ENCODE data around the gene STYXL1. TPM values are rescaled to one million over a fixed set of nuclear protein-coding genes. Genes with fewer than 3 reads are reported as not detected.
"Not testable (repeated sequence)": the region's sequence is repeated elsewhere in the genome, so short reads cannot be mapped to it uniquely, and the experiment has no call there.

Gene STYXL1
- total RNA-seq, 1 experiment from 2014 or later, result 42.3 TPM

DNA sequence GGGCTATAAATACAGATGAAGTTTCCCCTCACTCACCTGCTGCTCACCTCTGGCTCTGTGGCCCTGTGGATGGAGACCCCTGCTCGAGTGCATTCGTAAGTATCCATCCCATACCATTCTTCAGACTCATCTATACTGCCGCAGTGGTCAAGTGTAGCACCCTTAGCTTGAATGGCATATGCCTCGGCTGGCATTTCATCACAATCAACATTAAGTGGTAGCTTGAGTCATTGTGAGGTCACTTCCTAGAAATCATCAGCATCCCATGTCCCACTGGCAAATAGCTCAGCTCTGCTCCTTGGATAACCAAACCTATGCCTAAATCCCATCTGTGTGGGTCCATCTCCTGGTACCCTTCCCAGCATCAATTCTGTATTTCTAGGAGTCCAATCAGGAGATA lies 38.3 kb upstream of the STYXL1 start:
- Histone ChIP-seq H3K9me3 (no peaks in the 10 kb centered on the region), H3K4me3 (ENCODE audit: low read depth, low read length) (no peak overlapping the region), H3K36me3 (ENCODE audit: control insufficient read depth, insufficient read depth, low read length) (no peaks in the 10 kb centered on the region), H3K27me3 (replicated peaks; ENCODE audit: control insufficient read depth, insufficient read depth, low read length) (no peaks in the 10 kb centered on the region), H3K4me1 (no peaks in the 10 kb centered on the region)
- Mint-ChIP-seq H3K4me3 (ENCODE audit: unreplicated experiment) (no peak overlapping the region), H3K4me1 (ENCODE audit: low read depth, unreplicated experiment) (peaks cover 7% of the 10 kb centered on the region), H3K9me3 (ENCODE audit: unreplicated experiment) (no peaks in the 10 kb centered on the region), H3K36me3 (ENCODE audit: insufficient read depth, unreplicated experiment) (no peaks in the 10 kb centered on the region), H3K27ac (ENCODE audit: unreplicated experiment) (no peak overlapping the region), H3K27me3 (ENCODE audit: insufficient read depth, unreplicated experiment) (no peaks in the 10 kb centered on the region)
- ChIA-PET POLR2A (no interaction called here), CTCF (no interaction called here)
- intact Hi-C loops (cut with micrococcal nuclease; ENCODE audit: unreplicated experiment), result no loop called here
- no peak for TF ChIP-seq CTCF (IDR thresholded peaks at IDR 0.05; ENCODE audit: insufficient read depth in 1 of 2, low read depth in 1 of 2, low read length in 1 of 2, severe bottlenecking in 1 of 2, unreplicated experiment in 1 of 2)
- DNase-seq, result no peak
- BruUV-seq (replicated peaks), result no TSS peak

DNA sequence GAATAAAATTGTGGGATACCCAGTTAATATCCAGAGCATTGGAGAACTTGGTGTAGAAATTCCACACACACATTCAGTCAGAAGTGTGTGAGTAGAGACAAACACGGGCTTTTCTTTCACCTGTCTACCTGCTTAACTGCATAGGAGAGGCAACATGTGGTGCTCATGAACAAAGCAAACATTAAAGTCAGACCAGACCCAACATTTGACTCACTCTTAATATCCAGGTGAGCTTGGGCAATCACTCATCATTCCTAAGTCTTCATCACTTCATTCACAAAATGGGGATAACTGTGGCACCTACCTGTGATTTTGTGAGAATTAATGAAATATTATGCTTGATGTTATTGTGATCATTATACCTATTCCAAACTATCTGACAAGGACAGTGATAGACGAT lies 36.3 kb upstream of the STYXL1 start:
- H3K27ac Mint-ChIP-seq (ENCODE audit: unreplicated experiment); CTCF ChIA-PET: not testable (repeated sequence)

DNA sequence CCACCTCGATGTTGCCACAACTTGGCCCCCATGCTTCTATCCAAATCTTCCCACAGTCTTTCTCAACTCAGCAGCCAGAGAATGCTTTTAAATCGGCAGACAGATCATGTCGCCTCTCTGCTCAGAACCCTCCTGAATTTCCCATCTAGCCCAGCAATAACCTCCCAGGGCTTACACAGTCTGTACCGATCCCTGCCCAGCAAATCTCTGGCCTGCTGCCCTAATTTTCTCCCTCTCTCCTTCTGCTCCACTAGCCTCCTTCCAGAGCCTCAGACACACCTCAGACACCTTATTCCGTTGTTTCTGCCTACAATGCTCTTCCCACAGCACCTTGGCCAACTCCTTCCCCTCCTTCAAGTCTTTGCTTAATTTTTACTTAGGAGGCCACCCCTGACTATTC lies 32.4 kb upstream of the STYXL1 start:
- BruUV-seq (replicated peaks), result no TSS peak
- H3K9me3 ChIP-seq, result no peaks in the 10 kb centered on the region
- Mint-ChIP-seq H3K9me3 (ENCODE audit: unreplicated experiment) (no peaks in the 10 kb centered on the region), H3K36me3 (ENCODE audit: insufficient read depth, unreplicated experiment) (no peaks in the 10 kb centered on the region), H3K4me1 (ENCODE audit: low read depth, unreplicated experiment) (no peaks in the 10 kb centered on the region), H3K27ac (ENCODE audit: unreplicated experiment) (no peak overlapping the region), H3K4me3 (ENCODE audit: unreplicated experiment) (no peak overlapping the region), H3K27me3 (ENCODE audit: insufficient read depth, unreplicated experiment) (peaks cover 4% of the 10 kb centered on the region)
- no peaks in the 10 kb centered on the region for H3K36me3 ChIP-seq (ENCODE audit: control insufficient read depth, insufficient read depth, low read length)
- H3K27me3 ChIP-seq (replicated peaks; ENCODE audit: control insufficient read depth, insufficient read depth, low read length), result no peaks in the 10 kb centered on the region
- intact Hi-C loops (cut with micrococcal nuclease; ENCODE audit: unreplicated experiment), result no loop called here
- TF ChIP-seq CTCF (IDR thresholded peaks at IDR 0.05; ENCODE audit: insufficient read depth in 1 of 2, low read depth in 1 of 2, low read length in 1 of 2, severe bottlenecking in 1 of 2, unreplicated experiment in 1 of 2), result no peak
- ChIA-PET POLR2A (no interaction called here), CTCF (no interaction called here)
- no peak for DNase-seq
- H3K4me3 ChIP-seq (ENCODE audit: low read depth, low read length), result no peak overlapping the region
- H3K4me1 ChIP-seq, result no peaks in the 10 kb centered on the region

More for the DNA sequence above, 36.3 kb upstream of the STYXL1 start:
- DNase-seq; H3K9me3 ChIP-seq; H3K4me1 Mint-ChIP-seq (ENCODE audit: low read depth, unreplicated experiment); H3K27me3 Mint-ChIP-seq (ENCODE audit: insufficient read depth, unreplicated experiment); intact Hi-C loops (cut with micrococcal nuclease; ENCODE audit: unreplicated experiment); BruUV-seq (replicated peaks); H3K36me3 ChIP-seq (ENCODE audit: control insufficient read depth, insufficient read depth, low read length); H3K4me3 Mint-ChIP-seq (ENCODE audit: unreplicated experiment); H3K4me3 ChIP-seq (ENCODE audit: low read depth, low read length); H3K27me3 ChIP-seq (replicated peaks; ENCODE audit: control insufficient read depth, insufficient read depth, low read length); H3K9me3 Mint-ChIP-seq (ENCODE audit: unreplicated experiment); H3K36me3 Mint-ChIP-seq (ENCODE audit: insufficient read depth, unreplicated experiment); H3K4me1 ChIP-seq; POLR2A ChIA-PET: not testable (repeated sequence)

DNA sequence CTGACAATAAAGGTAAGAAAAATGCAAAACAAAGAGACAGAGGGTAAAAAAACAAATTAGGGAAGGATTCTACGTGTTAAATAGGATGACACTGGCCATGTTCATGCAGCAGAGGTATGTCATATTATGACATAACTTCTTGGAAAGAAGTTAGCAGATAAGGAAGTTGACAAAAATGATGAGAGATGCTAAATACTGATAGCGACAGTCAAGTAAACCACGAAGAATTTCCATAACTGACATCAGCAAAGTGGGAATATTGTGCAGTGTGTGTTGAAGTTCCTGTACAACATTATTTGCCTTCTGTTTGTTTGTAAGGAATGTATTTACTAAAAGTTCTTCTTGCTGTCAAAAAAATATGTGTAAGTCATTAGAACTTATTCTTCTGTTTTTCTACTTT lies 29.6 kb upstream of the STYXL1 start:
- no peak overlapping the region for H3K27ac Mint-ChIP-seq (ENCODE audit: unreplicated experiment)
- peaks cover 4% of the 10 kb centered on the region for H3K27me3 Mint-ChIP-seq (ENCODE audit: insufficient read depth, unreplicated experiment)
- BruUV-seq (replicated peaks), result no TSS peak
- no peaks in the 10 kb centered on the region for H3K9me3 ChIP-seq
- ChIA-PET POLR2A (no interaction called here), CTCF (interaction anchor here (0.7 kb wide), 1 partner anchor 185 kb away, joined by 3 read pairs; no protein-coding TSS in a partner anchor)
- no peaks in the 10 kb centered on the region for H3K27me3 ChIP-seq (replicated peaks; ENCODE audit: control insufficient read depth, insufficient read depth, low read length)
- no peaks in the 10 kb centered on the region for H3K4me1 ChIP-seq
- DNase-seq, result no peak
- no peak for TF ChIP-seq CTCF (IDR thresholded peaks at IDR 0.05; ENCODE audit: insufficient read depth in 1 of 2, low read depth in 1 of 2, low read length in 1 of 2, severe bottlenecking in 1 of 2, unreplicated experiment in 1 of 2)
- H3K9me3 Mint-ChIP-seq (ENCODE audit: unreplicated experiment), result no peaks in the 10 kb centered on the region
- no peaks in the 10 kb centered on the region for H3K4me1 Mint-ChIP-seq (ENCODE audit: low read depth, unreplicated experiment)
- H3K36me3 ChIP-seq (ENCODE audit: control insufficient read depth, insufficient read depth, low read length), result no peaks in the 10 kb centered on the region
- intact Hi-C loops (cut with micrococcal nuclease; ENCODE audit: unreplicated experiment), result no loop called here
- no peaks in the 10 kb centered on the region for H3K36me3 Mint-ChIP-seq (ENCODE audit: insufficient read depth, unreplicated experiment)
- H3K4me3 Mint-ChIP-seq (ENCODE audit: unreplicated experiment), result no peak overlapping the region
- H3K4me3 ChIP-seq (ENCODE audit: low read depth, low read length), result no peak overlapping the region
